Measurements from ENCODE around the gene SLC25A12.

The SLC25A12 gene

GRCh38 chr2:171858397-171858958, 35.6 kb downstream of the SLC25A12 start:
- TF ChIP-seq SIN3A (IDR thresholded peaks at IDR 0.05; ENCODE audit: borderline replicate concordance, insufficient read depth, low read length), result no peak
- no peak for TF ChIP-seq TAF1 (IDR thresholded peaks at IDR 0.05; ENCODE audit: borderline replicate concordance, insufficient read depth, low read length)
- no peak for TF ChIP-seq POLR2AphosphoS5 (IDR thresholded peaks at IDR 0.05; ENCODE audit: low read depth, low read length)
- TF ChIP-seq FOXP2 (optimal IDR thresholded peaks at IDR 0.05; ENCODE audit: borderline replicate concordance, extremely low read depth, extremely low read length, insufficient read depth), result no peak
- no peak for TF ChIP-seq REST (IDR thresholded peaks at IDR 0.05; ENCODE audit: insufficient read depth in 1 of 2, low read depth in 2 of 2, low read length in 2 of 2)

GRCh38 chr2:171855401-171855800, 38.6 kb downstream of the SLC25A12 start:
- no peak for TF ChIP-seq REST (IDR thresholded peaks at IDR 0.05; ENCODE audit: insufficient read depth in 1 of 2, low read depth in 2 of 2, low read length in 2 of 2)

GRCh38 chr2:171852366-171852888, 41.6 kb downstream of the SLC25A12 start:
- TF ChIP-seq TAF1 (IDR thresholded peaks at IDR 0.05; ENCODE audit: borderline replicate concordance, insufficient read depth, low read length), result no peak

- no peak for TF ChIP-seq TAF1 (IDR thresholded peaks at IDR 0.05; ENCODE audit: borderline replicate concordance, insufficient read depth, low read length)
- TF ChIP-seq REST (IDR thresholded peaks at IDR 0.05; ENCODE audit: insufficient read depth in 1 of 2, low read depth in 2 of 2, low read length in 2 of 2), result no peak
- TF ChIP-seq SIN3A (IDR thresholded peaks at IDR 0.05; ENCODE audit: borderline replicate concordance, insufficient read depth, low read length), result no peak
- TF ChIP-seq FOXP2 (optimal IDR thresholded peaks at IDR 0.05; ENCODE audit: borderline replicate concordance, extremely low read depth, extremely low read length, insufficient read depth), result no peak
- no peak for TF ChIP-seq POLR2AphosphoS5 (IDR thresholded peaks at IDR 0.05; ENCODE audit: low read depth, low read length)
Measured at GRCh38 chr2:171847627-171848026, 46.4 kb downstream of the SLC25A12 start.

- no peak for TF ChIP-seq REST (IDR thresholded peaks at IDR 0.05; ENCODE audit: insufficient read depth in 1 of 2, low read depth in 2 of 2, low read length in 2 of 2)
- TF ChIP-seq TAF1 (IDR thresholded peaks at IDR 0.05; ENCODE audit: borderline replicate concordance, insufficient read depth, low read length), result no peak
- no peak for TF ChIP-seq FOXP2 (optimal IDR thresholded peaks at IDR 0.05; ENCODE audit: borderline replicate concordance, extremely low read depth, extremely low read length, insufficient read depth)
- TF ChIP-seq POLR2AphosphoS5 (IDR thresholded peaks at IDR 0.05; ENCODE audit: low read depth, low read length), result no peak
- no peak for TF ChIP-seq SIN3A (IDR thresholded peaks at IDR 0.05; ENCODE audit: borderline replicate concordance, insufficient read depth, low read length)
Measured at GRCh38 chr2:171846894-171847293, 47.1 kb downstream of the SLC25A12 start.

Measured in PFSK-1 (cell line).